Measurements from ENCODE around the gene CUX1.

DNA sequence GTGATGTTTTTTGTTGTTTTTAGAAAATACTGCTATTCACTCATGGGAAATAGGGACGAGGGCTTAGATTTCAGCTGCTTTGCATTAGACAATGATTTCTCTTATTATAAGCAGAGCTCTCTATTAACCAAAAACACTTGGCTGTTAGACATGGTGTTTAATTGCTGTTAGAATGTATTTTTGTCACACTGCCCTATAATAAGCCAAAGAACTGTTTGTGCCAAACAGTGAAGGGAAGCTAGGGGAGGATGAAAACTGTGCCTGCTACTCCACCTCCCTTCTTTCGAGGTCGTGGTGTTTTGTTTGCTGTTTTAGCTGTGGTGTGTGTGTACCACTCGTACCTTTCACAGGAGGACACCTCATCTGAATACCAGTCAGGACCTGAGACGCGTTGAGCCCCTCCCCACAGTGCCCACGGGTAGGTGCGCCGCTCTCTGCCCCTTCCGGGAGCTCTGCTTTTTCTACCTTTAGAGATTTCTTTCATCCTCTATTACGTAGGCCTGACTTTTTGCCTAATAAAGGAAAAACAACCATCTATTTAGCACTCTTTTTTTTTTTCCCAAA, 57.9 kb downstream of the CUX1 start:
- TF ChIP-seq OVOL2 (CRISPR knock-in tag; IDR thresholded peaks at IDR 0.05; ENCODE audit: borderline replicate concordance) (no peak), ZBTB21 (CRISPR knock-in tag; IDR thresholded peaks at IDR 0.05; ENCODE audit: borderline replicate concordance) (no peak), ATF3 (CRISPR knock-in tag; conservative IDR thresholded peaks at IDR 0.05) (no peak), JUN (CRISPR knock-in tag; IDR thresholded peaks at IDR 0.05) (no peak), ZNF219 (CRISPR knock-in tag; IDR thresholded peaks at IDR 0.05; ENCODE audit: borderline replicate concordance) (no peak), NR2C2 (CRISPR knock-in tag; IDR thresholded peaks at IDR 0.05) (no peak)
- TF ChIP-seq, protein P1, sequence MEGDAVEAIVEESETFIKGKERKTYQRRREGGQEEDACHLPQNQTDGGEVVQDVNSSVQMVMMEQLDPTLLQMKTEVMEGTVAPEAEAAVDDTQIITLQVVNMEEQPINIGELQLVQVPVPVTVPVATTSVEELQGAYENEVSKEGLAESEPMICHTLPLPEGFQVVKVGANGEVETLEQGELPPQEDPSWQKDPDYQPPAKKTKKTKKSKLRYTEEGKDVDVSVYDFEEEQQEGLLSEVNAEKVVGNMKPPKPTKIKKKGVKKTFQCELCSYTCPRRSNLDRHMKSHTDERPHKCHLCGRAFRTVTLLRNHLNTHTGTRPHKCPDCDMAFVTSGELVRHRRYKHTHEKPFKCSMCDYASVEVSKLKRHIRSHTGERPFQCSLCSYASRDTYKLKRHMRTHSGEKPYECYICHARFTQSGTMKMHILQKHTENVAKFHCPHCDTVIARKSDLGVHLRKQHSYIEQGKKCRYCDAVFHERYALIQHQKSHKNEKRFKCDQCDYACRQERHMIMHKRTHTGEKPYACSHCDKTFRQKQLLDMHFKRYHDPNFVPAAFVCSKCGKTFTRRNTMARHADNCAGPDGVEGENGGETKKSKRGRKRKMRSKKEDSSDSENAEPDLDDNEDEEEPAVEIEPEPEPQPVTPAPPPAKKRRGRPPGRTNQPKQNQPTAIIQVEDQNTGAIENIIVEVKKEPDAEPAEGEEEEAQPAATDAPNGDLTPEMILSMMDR (IDR thresholded peaks at IDR 0.05): no peak
- TF ChIP-seq, protein P2, sequence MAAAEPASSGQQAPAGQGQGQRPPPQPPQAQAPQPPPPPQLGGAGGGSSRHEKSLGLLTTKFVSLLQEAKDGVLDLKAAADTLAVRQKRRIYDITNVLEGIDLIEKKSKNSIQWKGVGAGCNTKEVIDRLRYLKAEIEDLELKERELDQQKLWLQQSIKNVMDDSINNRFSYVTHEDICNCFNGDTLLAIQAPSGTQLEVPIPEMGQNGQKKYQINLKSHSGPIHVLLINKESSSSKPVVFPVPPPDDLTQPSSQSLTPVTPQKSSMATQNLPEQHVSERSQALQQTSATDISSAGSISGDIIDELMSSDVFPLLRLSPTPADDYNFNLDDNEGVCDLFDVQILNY (CRISPR knock-in tag; IDR thresholded peaks at IDR 0.05): no peak
- TF ChIP-seq, protein P3, sequence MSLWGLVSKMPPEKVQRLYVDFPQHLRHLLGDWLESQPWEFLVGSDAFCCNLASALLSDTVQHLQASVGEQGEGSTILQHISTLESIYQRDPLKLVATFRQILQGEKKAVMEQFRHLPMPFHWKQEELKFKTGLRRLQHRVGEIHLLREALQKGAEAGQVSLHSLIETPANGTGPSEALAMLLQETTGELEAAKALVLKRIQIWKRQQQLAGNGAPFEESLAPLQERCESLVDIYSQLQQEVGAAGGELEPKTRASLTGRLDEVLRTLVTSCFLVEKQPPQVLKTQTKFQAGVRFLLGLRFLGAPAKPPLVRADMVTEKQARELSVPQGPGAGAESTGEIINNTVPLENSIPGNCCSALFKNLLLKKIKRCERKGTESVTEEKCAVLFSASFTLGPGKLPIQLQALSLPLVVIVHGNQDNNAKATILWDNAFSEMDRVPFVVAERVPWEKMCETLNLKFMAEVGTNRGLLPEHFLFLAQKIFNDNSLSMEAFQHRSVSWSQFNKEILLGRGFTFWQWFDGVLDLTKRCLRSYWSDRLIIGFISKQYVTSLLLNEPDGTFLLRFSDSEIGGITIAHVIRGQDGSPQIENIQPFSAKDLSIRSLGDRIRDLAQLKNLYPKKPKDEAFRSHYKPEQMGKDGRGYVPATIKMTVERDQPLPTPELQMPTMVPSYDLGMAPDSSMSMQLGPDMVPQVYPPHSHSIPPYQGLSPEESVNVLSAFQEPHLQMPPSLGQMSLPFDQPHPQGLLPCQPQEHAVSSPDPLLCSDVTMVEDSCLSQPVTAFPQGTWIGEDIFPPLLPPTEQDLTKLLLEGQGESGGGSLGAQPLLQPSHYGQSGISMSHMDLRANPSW (CRISPR knock-in tag; conservative IDR thresholded peaks at IDR 0.05; ENCODE audit: low read depth): no peak
